NCI-H446 (cell line): ENCODE results near the gene PDIA2.
"Not testable (repeated sequence)": the region's sequence is repeated elsewhere in the genome, so short reads cannot be mapped to it uniquely, and the experiment has no call there.

ENCODE experiments used
- DNase-seq, 2 experiments: peaks; one replicate each; lab custom pipeline; 2025; lab: John Stamatoyannopoulos, UW

The PDIA2 gene

DNA sequence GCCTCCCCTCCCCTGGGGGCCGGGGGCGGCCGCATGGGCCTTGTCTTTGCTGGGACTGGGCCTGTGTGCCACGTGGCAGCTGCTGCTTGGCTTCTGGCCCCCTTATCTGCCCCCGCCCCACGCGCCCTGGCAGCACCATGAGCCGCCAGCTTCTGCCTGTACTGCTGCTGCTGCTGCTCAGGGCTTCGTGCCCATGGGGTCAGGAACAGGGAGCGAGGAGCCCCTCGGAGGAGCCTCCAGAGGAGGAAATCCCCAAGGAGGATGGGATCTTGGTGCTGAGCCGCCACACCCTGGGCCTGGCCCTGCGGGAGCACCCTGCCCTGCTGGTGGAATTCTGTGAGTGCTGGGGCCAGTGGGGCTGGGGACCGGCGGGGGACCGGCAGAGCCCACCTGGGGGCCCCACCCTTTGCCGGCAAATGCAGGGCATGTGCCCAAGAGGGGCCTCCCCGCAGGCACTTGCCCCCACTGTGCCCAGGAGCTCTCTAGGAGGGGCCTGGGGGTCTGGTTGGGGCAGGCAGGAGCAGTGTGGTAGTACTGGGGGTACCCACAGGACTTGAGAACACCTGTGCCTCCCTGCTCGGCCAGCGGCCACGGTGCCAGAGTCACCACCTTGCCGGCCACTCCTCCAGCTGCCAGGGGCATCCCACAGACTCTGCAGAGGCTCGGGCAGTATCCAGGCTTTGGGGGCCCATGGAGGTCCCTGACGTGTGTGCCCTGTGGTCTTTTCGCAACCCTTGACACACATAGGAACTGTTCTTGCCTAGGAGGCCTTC lies at the start of gene PDIA2:
PDIA2 (plus strand) TSS at position 132 of the 773 bp plus-strand sequence; CDS start at position 138, 6 bp downstream.
- DNase-seq, result no peak

GRCh38 chr16:234468-235305 lies 48.3 kb upstream of the PDIA2 start, which contains the start of gene FAM234A:
TSS of gene FAM234A (plus strand) at chr16:234821. CDS start at chr16:254414, 19,593 bp downstream.
- peak; percentile 85 to 93 for DNase-seq

DNA sequence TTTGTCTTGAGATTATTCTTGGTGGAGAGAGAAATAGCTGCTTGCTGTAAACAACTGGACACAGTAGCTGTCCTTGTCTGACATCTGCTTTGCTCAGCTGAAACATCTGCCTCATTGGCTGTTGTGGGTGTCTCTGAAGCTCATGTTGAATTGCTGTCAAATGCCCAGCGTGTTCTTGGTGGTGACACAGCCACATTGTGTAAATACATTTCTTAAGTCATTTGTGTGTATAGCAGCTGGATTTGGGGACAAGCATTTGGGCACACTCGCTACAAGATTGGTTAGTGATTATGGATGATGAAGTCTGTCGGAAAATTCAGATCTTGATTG lies 43.1 kb upstream of the PDIA2 start:
- no peak for DNase-seq

DNA sequence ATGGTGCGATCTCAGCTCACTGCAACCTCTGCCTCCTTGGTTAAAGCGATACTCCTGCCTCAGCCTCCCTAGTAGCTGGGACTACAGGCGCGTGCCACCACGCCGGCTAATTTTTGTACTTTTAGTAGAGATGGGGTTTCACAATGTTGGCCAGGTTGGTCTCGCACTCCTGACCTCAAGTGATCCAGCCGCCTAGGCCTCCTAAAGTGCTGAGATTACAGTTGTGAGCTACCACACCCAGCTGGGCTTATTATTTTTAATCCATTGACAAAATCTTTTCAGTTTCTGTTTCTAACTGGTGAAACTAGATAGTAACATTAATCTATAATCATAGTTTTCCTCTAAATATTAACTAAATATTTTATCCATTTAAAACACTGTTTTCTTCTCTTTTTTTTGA lies 42.4 kb upstream of the PDIA2 start:
- no peak for DNase-seq

GRCh38 chr16:242281-242680 lies 40.7 kb upstream of the PDIA2 start:
- no peak for DNase-seq

- no peak for DNase-seq
These were observed 39.6 kb upstream of the PDIA2 start for GRCh38 chr16:243348-243747.

DNA sequence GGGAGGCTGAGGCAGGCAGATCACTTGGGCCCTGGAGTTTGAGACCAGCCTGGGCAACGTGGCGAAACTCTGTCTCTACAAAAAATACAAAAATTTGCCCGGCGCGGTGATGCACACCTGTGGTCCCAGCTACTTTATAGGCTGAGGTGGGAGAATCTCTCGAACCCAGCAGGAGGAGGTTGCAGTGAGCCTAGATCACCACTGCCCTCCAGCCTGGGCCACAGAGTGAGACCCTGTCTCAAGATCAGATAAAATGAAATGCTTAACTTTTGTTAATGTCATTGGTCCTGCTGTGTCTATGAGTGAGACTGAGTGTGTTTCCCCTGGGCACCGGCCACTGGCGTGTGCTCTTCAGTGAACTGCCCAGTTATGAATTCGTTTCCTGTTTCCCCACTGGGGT lies 37.9 kb upstream of the PDIA2 start:
- no peak for DNase-seq

- DNase-seq, result no peak
These were observed 35.9 kb upstream of the PDIA2 start for GRCh38 chr16:247027-247426.

- DNase-seq, result no peak
These were observed 33.5 kb upstream of the PDIA2 start for GRCh38 chr16:249431-249830.

- no peak for DNase-seq
These were observed 30.3 kb upstream of the PDIA2 start for GRCh38 chr16:252366-253337.

- DNase-seq, result no peak
These were observed 29.1 kb upstream of the PDIA2 start for GRCh38 chr16:253833-254232.

DNA sequence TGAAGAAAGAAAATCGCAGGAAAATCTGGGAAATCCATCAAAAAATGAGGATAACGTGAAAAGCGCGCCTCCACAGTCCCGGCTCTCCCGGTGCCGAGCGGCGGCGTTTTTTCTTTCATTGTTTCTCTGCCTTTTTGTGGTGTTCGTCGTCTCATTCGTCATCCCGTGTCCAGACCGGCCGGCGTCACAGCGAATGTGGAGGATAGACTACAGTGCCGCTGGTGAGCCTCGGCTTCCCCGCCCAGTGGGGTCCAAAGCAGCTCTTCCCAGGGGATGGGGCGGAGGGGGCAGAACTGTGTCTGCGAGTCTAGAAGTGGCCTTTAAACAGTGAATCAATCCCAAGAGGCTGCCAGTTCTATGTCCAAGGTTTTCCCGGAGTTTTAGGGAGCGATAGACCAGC lies 28.5 kb upstream of the PDIA2 start:
- DNase-seq, result no peak

GRCh38 chr16:255183-255582 lies 27.8 kb upstream of the PDIA2 start:
- no peak for DNase-seq

DNA sequence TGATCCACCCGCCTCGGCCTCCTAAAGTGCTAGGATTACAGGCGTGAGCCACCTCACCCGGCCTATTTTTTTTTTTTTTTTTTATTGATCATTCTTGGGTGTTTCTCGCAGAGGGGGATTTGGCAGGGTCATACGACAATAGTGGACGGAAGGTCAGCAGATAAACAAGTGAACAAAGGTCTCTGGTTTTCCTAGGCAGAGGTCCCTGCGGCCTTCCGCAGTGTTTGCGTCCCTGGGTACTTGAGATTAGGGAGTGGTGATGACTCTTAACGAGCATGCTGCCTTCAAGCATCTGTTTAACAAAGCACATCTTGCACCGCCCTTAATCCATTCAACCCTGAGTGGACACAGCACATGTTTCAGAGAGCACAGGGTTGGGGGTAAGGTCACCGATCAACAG lies 24.9 kb upstream of the PDIA2 start:
- DNase-seq, result not testable (repeated sequence)

DNA sequence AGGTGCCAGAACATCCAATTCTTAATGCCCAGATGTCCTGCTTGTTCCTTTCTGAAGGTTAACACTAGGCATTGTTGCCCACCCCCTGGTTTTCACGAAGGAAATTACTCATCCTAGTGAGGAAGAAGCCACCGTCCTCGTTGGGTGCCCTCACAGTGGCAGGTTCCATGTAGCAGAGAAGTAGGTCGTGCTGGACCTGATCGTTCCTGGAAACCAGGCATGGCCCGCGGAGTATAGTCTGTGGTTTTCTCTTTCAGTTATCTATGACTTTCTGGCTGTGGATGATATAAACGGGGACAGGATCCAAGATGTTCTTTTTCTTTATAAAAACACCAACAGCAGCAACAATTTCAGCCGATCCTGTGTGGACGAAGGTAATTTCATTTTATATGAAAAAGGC lies 23.7 kb upstream of the PDIA2 start:
- no peak for DNase-seq

GRCh38 chr16:259814-260253 lies 23.1 kb upstream of the PDIA2 start:
- DNase-seq, result no peak

GRCh38 chr16:260326-260725 lies 22.6 kb upstream of the PDIA2 start:
- no peak for DNase-seq

DNA sequence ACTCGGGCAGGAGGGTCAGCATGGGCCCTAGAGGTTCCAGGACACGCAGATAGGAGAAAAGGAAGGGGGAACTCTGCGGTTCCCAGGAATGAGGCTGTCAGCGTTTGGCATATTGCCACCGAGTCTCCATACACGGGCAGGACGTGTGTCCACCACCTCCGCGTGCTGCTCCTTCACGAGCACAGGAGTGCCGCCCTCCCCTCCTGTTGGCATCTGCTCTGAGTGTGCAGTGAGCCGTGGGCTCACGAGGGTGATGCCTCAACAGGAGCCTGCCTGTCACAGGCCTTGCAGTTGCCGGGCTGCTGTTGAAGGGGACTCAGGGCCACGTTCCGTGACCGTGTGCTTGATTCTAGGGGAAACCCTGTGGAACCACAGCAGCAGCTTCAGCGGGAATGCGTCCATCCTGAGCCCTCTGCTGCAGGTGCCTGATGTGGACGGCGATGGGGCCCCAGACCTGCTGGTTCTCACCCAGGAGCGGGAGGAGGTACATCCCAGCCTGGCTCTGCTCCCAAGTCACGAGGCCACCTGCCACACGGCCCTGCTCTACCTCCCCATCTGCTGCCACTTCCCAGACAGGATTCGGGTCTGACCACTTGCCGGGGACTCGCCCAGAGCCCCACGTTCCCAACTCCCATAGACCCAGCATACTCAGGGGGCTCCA lies 21.8 kb upstream of the PDIA2 start:
- no peak for DNase-seq

DNA sequence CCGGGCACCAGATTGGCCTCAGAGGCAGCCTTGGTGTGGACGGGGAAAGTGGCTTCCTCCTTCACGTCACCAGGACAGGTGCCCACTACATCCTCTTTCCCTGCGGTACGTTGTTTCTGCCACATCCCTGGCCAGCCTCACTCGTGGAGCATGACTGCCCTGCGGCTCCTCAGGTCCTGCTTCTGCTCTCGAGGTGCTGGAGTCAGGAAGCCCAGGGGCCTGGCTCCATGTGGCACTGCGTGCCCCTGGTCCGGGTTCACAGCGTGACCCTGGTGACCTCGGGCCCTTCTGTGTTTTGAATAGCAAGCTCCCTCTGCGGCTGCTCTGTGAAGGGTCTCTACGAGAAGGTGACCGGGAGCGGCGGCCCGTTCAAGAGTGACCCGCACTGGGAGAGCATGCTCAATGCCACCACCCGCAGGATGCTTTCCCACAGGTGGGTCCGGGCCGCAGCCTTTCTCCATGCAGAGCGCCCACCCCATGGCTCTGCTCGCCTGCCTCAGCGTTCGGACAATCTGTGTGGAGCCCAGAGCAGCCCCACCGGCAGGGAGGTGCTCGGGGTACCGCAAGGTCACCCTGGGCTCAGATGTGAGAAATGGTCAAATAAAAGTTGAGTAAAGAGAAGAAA lies 20.7 kb upstream of the PDIA2 start:
- DNase-seq, result no peak

- no peak for DNase-seq
These were observed 19.7 kb upstream of the PDIA2 start for GRCh38 chr16:263182-263774.

DNA sequence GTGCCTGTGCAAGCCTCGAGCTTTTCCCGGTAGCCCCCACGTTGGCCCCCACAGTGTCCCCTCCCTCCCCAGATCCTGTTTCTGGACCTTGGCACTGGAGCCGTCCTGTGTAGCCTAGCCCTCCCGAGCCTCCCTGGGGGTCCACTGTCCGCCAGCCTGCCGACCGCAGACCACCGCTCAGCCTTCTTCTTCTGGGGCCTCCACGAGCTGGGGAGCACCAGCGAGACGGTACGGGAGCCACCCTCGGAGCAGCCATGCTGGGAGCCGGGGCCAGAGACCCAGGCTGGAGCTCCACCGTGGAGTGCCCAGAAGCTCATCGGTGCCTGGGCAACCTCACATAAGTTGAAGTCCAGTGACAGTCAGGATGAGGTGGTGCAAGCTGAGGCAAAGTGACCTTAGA lies 19.0 kb upstream of the PDIA2 start:
- DNase-seq, result no peak
